H7 (cell line): ENCODE results near the gene VHLL. TPM values are rescaled to one million over a fixed set of nuclear protein-coding genes. Genes with fewer than 3 reads are reported as not detected.

Experiments
- DNase-seq: peaks from one replicate; pipeline ENCODE4 v3.0.0; 2012
- H3K27me3 ChIP-seq: 2 replicates; pipeline ENCODE4 v1.6.0; 2011; ENCODE audit warnings: mild to moderate bottlenecking, low read length; ENCODE audit not compliant: control insufficient read depth, insufficient read depth
- H3K36me3 ChIP-seq: replicated peaks from 2 replicates; pipeline ENCODE4 v1.5.1; 2011; ENCODE audit warnings: low read length; ENCODE audit not compliant: control insufficient read depth, insufficient read depth
- H3K4me3 ChIP-seq: 2 replicates; pipeline ENCODE4 v1.5.1; 2011; ENCODE audit warnings: low read depth, mild to moderate bottlenecking, control low read depth, low read length, moderate library complexity; ENCODE audit not compliant: insufficient read depth
- total RNA-seq: library from RNA; depleted of rRNA; stranded (reverse); fragments of >200 nt; shearing (Covaris generic); gene quantifications from 2 replicates; pipeline ENCODE4 v1.2.3, GENCODE V29; 2014

VHLL gene
- total RNA-seq, 1 experiment from 2014 or later = not detected

DNA sequence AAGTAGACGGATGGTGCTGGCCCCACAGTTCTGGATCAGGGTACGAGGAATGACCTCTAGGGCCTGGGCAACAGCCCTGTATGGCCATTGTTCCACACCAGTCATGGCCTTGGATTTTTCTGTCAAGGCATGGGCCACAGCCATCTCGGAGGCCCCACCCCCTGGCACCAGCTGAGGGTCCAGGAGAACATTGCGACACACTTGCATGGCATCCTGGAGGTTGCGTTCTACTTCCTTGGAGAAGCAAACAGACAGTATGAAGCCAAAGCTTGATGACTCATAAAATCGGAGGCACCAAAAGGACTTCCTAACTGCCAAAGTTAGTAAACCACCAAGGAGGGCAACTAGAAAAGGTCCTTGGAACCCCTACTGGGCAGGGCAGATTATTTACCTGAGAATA lies 11.9 kb upstream of the VHLL start:
- Histone ChIP-seq H3K27me3 (no peaks in the 10 kb centered on the region), H3K4me3 (no peak overlapping the region), H3K36me3 (peaks cover 41% of the 10 kb centered on the region)
- DNase-seq = no peak

- no peak for DNase-seq
- Histone ChIP-seq H3K36me3 (peaks cover 33% of the 10 kb centered on the region), H3K27me3 (no peaks in the 10 kb centered on the region), H3K4me3 (no peak overlapping the region)
Measured at GRCh38 chr1:156308078-156308477, 9.0 kb upstream of the VHLL start.

DNA sequence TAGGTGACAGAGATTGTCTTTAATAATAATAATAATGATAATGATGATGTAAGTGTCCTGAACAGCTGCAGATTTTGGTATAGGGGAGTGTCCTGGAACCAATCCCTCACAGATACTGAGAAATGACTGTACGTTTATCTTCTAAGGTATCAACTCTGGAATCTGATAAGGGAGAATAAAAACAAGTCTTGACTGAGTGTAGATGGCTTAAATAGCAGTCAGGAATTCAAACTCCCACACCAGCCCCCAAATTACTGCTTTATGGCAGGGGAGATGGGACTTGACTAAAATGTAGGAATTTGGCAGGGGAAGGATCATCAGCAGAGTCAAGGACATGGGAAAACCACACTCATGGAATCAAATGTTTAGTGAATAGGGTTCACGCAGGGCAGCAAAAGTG lies 6.1 kb upstream of the VHLL start:
- Histone ChIP-seq H3K27me3 (no peaks in the 10 kb centered on the region), H3K4me3 (no peak overlapping the region), H3K36me3 (peaks cover 21% of the 10 kb centered on the region)

GRCh38 chr1:156303241-156303640 lies 4.1 kb upstream of the VHLL start:
- no peak overlapping the region for H3K4me3 ChIP-seq
- H3K27me3 ChIP-seq = no peaks in the 10 kb centered on the region
- H3K36me3 ChIP-seq = peaks cover 8% of the 10 kb centered on the region
- no peak for DNase-seq

More for the DNA sequence above, 6.1 kb upstream of the VHLL start:
- DNase-seq = no peak

DNA sequence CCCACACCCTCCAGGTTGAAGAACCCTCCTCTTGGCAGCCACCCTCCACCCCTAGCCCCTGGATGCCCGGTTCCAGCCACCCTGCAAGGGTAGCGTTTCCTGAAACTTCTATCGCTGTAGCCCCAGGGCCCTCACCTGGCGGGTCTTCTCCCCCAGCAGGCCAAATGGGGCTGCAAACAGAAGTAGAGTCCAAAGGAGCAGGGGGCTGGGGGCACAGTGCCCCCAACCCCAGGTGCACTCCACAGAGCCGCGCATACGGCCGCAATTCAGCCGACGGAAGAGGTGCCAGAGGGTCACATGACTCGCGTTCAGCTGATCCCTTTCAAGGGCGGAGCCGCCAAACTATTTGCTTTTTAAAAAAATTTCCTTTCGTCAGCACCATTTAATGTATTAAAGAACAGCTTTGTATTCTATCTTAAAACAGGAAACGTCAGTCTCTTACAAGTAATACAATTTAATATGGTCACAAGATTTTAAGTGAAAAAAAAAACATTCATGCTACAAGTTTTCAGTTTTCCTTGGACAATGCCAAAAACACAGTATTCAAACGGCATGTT lies 3.6 kb downstream of the VHLL start, which contains the start of gene GLMP:
Gene GLMP, minus strand, starts transcription at position 289 of the 557 bp plus-strand sequence. Its CDS starts 34 bp downstream, at position 255.
- Histone ChIP-seq H3K4me3 (peak within 1 kb of the TSS; percentile 60), H3K36me3 (no peaks in the 10 kb centered on the region), H3K27me3 (no peaks in the 10 kb centered on the region)
- DNase-seq = peak; percentile 84

- no peak overlapping the region for H3K4me3 ChIP-seq
- no peaks in the 10 kb centered on the region for H3K36me3 ChIP-seq
- no peaks in the 10 kb centered on the region for H3K27me3 ChIP-seq
- DNase-seq = no peak
Measured at GRCh38 chr1:156293895-156294294, 5.2 kb downstream of the VHLL start.

DNA sequence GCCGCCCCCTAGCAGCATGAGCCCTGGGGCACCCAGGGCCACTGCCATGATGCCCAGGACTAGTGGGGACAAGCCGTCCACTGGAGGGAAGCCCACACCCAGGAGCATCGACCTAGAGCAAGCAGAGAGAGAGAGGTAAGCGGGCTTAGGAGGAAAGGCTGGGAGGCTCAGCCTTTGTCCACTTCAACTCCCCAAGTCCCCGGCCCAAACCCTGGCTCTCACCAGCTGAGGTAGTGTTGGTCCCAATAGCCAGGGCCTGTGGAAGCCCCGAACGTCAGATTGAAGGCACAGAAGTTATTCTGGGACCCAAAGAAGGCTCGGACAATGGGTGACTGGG lies 6.0 kb downstream of the VHLL start:
- H3K36me3 ChIP-seq = no peaks in the 10 kb centered on the region

GRCh38 chr1:156291226-156292061 lies 7.7 kb downstream of the VHLL start:
- H3K27me3 ChIP-seq = no peaks in the 10 kb centered on the region
- peak; percentile 99 for DNase-seq

More for the DNA sequence above, 6.0 kb downstream of the VHLL start:
- no peaks in the 10 kb centered on the region for H3K27me3 ChIP-seq
- DNase-seq = no peak
- H3K4me3 ChIP-seq = no peak overlapping the region

DNA sequence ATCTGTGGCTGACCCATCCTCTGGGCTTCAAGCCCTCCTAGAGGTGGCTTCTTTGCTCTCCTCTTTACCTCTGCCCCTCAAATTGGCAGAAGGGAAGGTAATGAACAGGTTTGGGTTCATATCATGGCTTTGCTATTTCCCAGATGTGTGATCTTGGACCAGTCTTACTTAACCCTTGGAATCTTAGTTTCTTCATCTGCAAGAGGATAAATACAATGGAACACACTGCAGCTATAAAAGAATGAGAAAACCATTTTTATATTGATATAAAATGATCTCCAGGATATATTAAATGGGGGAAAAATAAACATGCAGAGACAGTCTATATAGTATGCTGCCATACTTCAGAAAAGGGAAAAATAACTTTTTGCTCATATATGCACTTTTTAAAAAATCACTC lies 9.2 kb downstream of the VHLL start:
- H3K36me3 ChIP-seq = no peaks in the 10 kb centered on the region
- H3K4me3 ChIP-seq = no peak overlapping the region
- no peak for DNase-seq
- no peaks in the 10 kb centered on the region for H3K27me3 ChIP-seq

More at GRCh38 chr1:156291226-156292061, 7.7 kb downstream of the VHLL start:
- Histone ChIP-seq H3K4me3 (peak overlapping the region; percentile 60), H3K36me3 (no peaks in the 10 kb centered on the region)

GRCh38 chr1:156286061-156286460 lies 13.0 kb downstream of the VHLL start:
- Histone ChIP-seq H3K36me3 (no peaks in the 10 kb centered on the region), H3K4me3 (no peak overlapping the region), H3K27me3 (no peaks in the 10 kb centered on the region)
- DNase-seq = no peak

- no peaks in the 10 kb centered on the region for H3K36me3 ChIP-seq
- no peaks in the 10 kb centered on the region for H3K27me3 ChIP-seq
- no peak for DNase-seq
- H3K4me3 ChIP-seq = no peak overlapping the region
Measured at GRCh38 chr1:156285437-156285836, 13.7 kb downstream of the VHLL start.

- DNase-seq = no peak
- H3K36me3 ChIP-seq = no peaks in the 10 kb centered on the region; the same call in 1 of the 2 replicates
- H3K27me3 ChIP-seq = no peaks in the 10 kb centered on the region
- no peak overlapping the region for H3K4me3 ChIP-seq
Measured at GRCh38 chr1:156284757-156285156, 14.3 kb downstream of the VHLL start.

DNA sequence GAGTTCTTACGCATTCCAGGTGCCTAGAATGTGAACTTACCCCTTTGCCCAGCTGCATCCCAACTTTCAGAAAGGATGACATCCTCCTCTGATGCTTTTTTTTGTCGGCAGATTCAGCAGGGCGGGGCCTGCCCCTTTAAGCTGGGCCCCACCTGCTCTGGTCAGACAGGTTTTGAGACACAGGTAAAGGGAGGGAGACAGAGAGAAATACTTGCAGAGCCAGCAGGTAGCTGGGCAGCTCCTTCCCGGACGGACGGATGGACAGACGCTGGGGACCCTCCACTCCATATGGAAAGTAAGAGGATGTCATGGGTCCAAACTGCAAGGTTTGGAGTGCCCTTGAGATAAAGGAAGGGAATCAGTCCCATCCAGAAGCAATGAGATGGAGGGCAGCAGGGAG lies 15.0 kb downstream of the VHLL start, which contains the start of gene TMEM79:
Gene TMEM79, plus strand, starts transcription at position 214 of the 400 bp plus-strand sequence. CDS start 902 bp downstream, outside the sequence.
- no peaks in the 10 kb centered on the region; the same call in none of the 2 replicates for H3K36me3 ChIP-seq
- no peaks in the 10 kb centered on the region for H3K27me3 ChIP-seq
- peak within 1 kb of the TSS; percentile 96 for H3K4me3 ChIP-seq
- DNase-seq = no peak

DNA sequence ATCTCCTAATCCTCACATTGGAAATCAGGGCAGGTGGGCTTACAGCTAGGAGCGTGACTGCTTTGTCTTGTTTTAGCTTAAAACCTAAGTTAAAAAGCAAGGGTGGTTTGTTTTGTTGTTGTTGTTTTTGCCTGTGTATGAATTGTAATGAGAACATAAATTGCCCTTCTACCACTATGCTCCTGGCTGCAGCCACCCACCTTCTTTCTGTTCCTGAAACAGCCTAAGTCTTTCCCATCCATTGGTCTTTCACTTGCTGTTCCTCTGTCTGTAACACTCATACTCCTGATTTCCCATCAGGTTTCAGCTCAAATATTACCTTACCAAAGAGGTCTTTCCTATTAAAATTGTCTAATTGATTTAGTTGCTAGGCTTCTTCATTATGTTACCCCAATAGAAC lies 15.6 kb downstream of the VHLL start:
- Histone ChIP-seq H3K27me3 (no peaks in the 10 kb centered on the region), H3K36me3 (peaks cover 5% of the 10 kb centered on the region), H3K4me3 (no peak overlapping the region; the same call in 1 of the 2 replicates)
- no peak for DNase-seq
